ENCODE results near the gene ZNF22. TPM values are rescaled to one million over a fixed set of nuclear protein-coding genes. Genes with fewer than 3 reads are reported as not detected.

Gene ZNF22
- total RNA-seq, 1 donor from 2014 or later, result 45.2 TPM

DNA sequence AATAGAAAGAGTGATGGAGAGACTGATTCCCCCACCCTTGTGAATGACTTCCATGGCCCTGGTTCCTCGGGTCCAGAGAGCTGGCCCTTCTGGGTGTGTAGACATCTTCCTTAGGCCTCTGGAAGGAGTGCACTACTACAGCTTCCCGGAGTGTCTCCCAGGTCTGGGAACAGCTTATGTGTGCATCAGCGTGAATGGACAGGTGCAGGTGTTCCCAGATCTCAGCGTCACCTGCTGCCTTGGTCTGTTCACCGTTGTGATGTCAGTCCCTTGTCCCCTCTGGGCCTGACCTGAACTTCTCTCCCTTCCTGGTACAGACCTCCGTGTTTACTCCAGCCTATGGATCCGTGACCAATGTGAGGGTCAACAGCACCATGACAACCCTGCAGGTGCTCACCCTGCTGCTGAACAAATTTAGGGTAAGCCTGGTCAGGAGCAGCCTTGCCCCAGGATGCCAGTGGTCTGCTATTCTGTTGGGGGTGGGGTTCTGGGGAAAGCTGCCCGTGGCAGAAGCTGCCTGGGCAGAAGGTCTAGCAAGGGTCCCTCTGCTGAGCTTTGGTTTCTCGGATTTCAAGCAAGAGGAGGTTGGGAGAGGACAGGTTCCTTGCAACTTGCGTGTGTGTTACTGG, 11.7 kb upstream of the ZNF22 start:
- H3K4me3 Mint-ChIP-seq, result no peak overlapping the region
- H3K9me3 Mint-ChIP-seq, result no peaks in the 10 kb centered on the region
- no peaks in the 10 kb centered on the region for H3K27me3 Mint-ChIP-seq (ENCODE audit: low read depth)
- TF ChIP-seq, protein P1, sequence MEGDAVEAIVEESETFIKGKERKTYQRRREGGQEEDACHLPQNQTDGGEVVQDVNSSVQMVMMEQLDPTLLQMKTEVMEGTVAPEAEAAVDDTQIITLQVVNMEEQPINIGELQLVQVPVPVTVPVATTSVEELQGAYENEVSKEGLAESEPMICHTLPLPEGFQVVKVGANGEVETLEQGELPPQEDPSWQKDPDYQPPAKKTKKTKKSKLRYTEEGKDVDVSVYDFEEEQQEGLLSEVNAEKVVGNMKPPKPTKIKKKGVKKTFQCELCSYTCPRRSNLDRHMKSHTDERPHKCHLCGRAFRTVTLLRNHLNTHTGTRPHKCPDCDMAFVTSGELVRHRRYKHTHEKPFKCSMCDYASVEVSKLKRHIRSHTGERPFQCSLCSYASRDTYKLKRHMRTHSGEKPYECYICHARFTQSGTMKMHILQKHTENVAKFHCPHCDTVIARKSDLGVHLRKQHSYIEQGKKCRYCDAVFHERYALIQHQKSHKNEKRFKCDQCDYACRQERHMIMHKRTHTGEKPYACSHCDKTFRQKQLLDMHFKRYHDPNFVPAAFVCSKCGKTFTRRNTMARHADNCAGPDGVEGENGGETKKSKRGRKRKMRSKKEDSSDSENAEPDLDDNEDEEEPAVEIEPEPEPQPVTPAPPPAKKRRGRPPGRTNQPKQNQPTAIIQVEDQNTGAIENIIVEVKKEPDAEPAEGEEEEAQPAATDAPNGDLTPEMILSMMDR (IDR thresholded peaks at IDR 0.05; ENCODE audit: unreplicated experiment), result no peak
- peak in 1 of 2 experiments; percentile 34 for DNase-seq (ENCODE audit: low spot score in 2 of 2, unreplicated experiment in 2 of 2)
- H3K36me3 Mint-ChIP-seq, result peaks cover 2% of the 10 kb centered on the region
- H3K27ac Mint-ChIP-seq, result no peak overlapping the region
- peaks cover 42% of the 10 kb centered on the region for H3K4me1 Mint-ChIP-seq

DNA sequence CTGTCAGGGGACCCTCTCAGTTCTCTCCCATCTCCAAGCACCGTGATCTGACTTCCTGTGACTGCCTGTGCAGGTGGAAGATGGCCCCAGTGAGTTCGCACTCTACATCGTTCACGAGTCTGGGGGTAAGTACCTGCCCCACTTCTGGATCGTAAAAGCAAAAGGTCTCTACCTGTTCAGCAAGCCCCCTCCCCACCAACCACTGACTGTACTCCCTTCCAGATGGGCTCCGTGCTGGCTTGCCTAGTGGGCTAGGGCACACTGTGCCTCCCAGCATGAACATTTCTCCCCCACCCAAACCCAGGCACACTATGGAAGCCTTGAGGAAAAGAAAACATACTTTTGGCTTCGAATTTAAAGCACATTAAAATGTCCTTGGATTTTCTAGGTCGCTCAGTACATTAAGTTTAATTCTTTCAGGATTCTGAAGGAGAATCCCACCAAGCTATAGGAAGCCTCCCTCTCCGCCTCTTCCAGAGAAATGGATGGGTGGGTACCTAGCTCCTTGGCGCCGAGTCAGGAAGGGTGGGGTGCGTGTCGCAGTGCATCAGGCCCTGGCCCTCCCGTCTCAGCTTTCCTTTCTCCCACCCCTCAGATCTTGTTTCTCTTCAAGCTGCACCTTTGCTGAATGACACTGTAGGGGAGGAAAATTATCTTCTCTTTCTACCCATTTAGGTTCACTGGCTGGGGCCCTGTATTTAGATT, 11.0 kb upstream of the ZNF22 start:
- Mint-ChIP-seq H3K9me3 (no peaks in the 10 kb centered on the region), H3K36me3 (peaks cover 2% of the 10 kb centered on the region), H3K4me3 (no peak overlapping the region), H3K27ac (peak overlapping the region; percentile 52), H3K4me1 (peaks cover 49% of the 10 kb centered on the region), H3K27me3 (ENCODE audit: low read depth) (no peaks in the 10 kb centered on the region)
- TF ChIP-seq, protein P1 (IDR thresholded peaks at IDR 0.05; ENCODE audit: unreplicated experiment), result no peak
- peak in 1 of 2 experiments; percentile 19 for DNase-seq (ENCODE audit: low spot score in 2 of 2, unreplicated experiment in 2 of 2)

DNA sequence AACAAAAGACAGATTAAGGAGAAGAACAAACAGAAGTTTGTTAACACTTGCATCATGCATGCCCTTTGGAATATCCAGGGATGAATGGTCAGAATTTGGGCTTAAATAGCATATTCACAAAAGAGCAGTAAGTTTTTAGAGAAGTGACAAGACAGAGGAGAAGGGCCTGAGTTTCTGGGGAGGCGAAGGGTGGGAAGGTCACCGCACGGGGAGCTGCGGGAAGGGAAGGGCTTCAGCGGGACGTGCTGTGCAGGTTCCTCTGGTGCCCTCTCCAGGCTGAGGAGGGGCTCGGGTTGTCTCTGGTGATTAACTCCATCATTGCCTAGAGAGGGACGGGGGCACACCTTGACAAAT, 10.4 kb upstream of the ZNF22 start:
- DNase-seq (ENCODE audit: low spot score in 2 of 2, unreplicated experiment in 2 of 2), result peak in 1 of 2 experiments; percentile 41
- Mint-ChIP-seq H3K9me3 (no peaks in the 10 kb centered on the region), H3K4me3 (no peak overlapping the region), H3K4me1 (peaks cover 53% of the 10 kb centered on the region), H3K27me3 (ENCODE audit: low read depth) (no peaks in the 10 kb centered on the region), H3K27ac (peak overlapping the region; percentile 52), H3K36me3 (peaks cover 2% of the 10 kb centered on the region)
- TF ChIP-seq, protein P1 (IDR thresholded peaks at IDR 0.05; ENCODE audit: unreplicated experiment), result no peak

DNA sequence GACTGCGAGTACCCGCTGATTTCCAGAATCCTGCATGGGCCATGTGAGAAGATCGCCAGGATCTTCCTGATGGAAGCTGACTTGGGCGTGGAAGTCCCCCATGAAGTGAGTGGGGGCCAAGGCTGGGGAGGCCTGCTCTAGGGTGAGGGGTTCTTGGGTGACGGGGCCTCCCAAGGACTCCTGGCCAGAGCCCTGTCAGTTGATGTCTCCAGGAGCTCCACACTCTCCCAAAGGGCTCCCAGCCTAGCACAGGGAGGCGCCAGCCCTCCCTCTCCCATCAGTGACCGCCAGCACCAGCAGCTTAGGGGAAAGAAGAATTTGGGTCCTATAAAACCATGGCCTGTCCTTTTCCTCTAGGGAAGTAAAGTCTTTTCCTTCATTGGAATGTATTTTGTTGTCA, 9.8 kb upstream of the ZNF22 start:
- Mint-ChIP-seq H3K9me3 (no peaks in the 10 kb centered on the region), H3K4me3 (no peak overlapping the region), H3K4me1 (peaks cover 56% of the 10 kb centered on the region), H3K27ac (no peak overlapping the region), H3K27me3 (ENCODE audit: low read depth) (no peaks in the 10 kb centered on the region), H3K36me3 (peaks cover 2% of the 10 kb centered on the region)
- TF ChIP-seq, protein P1 (IDR thresholded peaks at IDR 0.05; ENCODE audit: unreplicated experiment), result no peak
- peak in 1 of 2 experiments; percentile 35 for DNase-seq (ENCODE audit: low spot score in 2 of 2, unreplicated experiment in 2 of 2)

DNA sequence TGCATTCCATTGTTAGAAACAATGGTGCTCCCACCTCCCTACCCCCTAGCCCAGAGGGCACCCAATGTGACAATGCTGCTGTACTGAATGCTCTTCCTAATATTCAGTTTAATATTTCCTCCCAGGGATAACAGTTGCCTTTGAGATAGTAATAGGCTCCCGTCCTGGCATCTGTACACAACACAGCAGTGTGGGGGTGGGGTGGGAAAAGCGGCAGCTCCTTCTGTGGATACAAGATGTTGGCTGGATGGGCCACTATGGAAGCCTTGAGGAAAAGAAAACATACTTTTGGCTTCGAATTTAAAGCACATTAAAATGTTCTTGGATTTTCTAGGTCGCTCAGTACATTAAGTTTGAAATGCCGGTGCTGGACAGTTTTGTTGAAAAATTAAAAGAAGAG, 9.2 kb upstream of the ZNF22 start:
- TF ChIP-seq, protein P1 (IDR thresholded peaks at IDR 0.05; ENCODE audit: unreplicated experiment), result no peak
- Mint-ChIP-seq H3K27me3 (ENCODE audit: low read depth) (no peaks in the 10 kb centered on the region), H3K27ac (no peak overlapping the region), H3K4me3 (no peak overlapping the region), H3K9me3 (no peaks in the 10 kb centered on the region), H3K4me1 (peaks cover 56% of the 10 kb centered on the region), H3K36me3 (peaks cover 2% of the 10 kb centered on the region)
- peak in 1 of 2 experiments; percentile 3 for DNase-seq (ENCODE audit: low spot score in 2 of 2, unreplicated experiment in 2 of 2)
